HG03196 (cell line): ENCODE measurements around the gene HS6ST1.
"Not testable (repeated sequence)": the region's sequence is repeated elsewhere in the genome, so short reads cannot be mapped to it uniquely, and the experiment has no call there.

ENCODE experiments used
- ATAC-seq: cut with Tn5 transposase; IDR thresholded peaks from one replicate; pipeline ENCODE4 v1.9.1; 2021; ENCODE audit not compliant: unreplicated experiment

HS6ST1 gene

GRCh38 chr2:128269990-128270671 is 48.5 kb downstream of the HS6ST1 start:
- no peak for ATAC-seq

GRCh38 chr2:128269063-128269989 is 49.3 kb downstream of the HS6ST1 start:
- ATAC-seq: no peak

GRCh38 chr2:128268611-128269010 is 50.1 kb downstream of the HS6ST1 start:
- ATAC-seq: not testable (repeated sequence)

GRCh38 chr2:128268145-128268544 is 50.5 kb downstream of the HS6ST1 start:
- not testable (repeated sequence) for ATAC-seq

GRCh38 chr2:128267649-128268048 is 51.0 kb downstream of the HS6ST1 start:
- not testable (repeated sequence) for ATAC-seq

- ATAC-seq: not testable (repeated sequence)
Observed at GRCh38 chr2:128267197-128267596, 51.5 kb downstream of the HS6ST1 start.

GRCh38 chr2:128266463-128266862 is 52.2 kb downstream of the HS6ST1 start:
- ATAC-seq: not testable (repeated sequence)

- not testable (repeated sequence) for ATAC-seq
Observed at GRCh38 chr2:128265608-128265993, 53.1 kb downstream of the HS6ST1 start.

- ATAC-seq: no peak
Observed at GRCh38 chr2:128264881-128265607, 53.6 kb downstream of the HS6ST1 start.

- no peak for ATAC-seq
Observed at GRCh38 chr2:128263902-128264331, 54.8 kb downstream of the HS6ST1 start.

- ATAC-seq: no peak
Observed at GRCh38 chr2:128262315-128263253, 56.1 kb downstream of the HS6ST1 start.

- ATAC-seq: no peak
Observed at GRCh38 chr2:128261245-128262128, 57.2 kb downstream of the HS6ST1 start.

- no peak for ATAC-seq
Observed at GRCh38 chr2:128260239-128261138, 58.2 kb downstream of the HS6ST1 start.

- no peak for ATAC-seq
Observed at GRCh38 chr2:128259585-128259984, 59.1 kb downstream of the HS6ST1 start.

GRCh38 chr2:128258218-128258617 is 60.5 kb downstream of the HS6ST1 start:
- no peak for ATAC-seq

- no peak for ATAC-seq
Observed at GRCh38 chr2:128252501-128252900, 66.2 kb downstream of the HS6ST1 start.

- ATAC-seq: not testable (repeated sequence)
Observed at GRCh38 chr2:128252086-128252485, 66.6 kb downstream of the HS6ST1 start.
